Hepatocyte (in vitro differentiated cells): ENCODE data around the gene FAM78A.
"Not testable (repeated sequence)": the region's sequence is repeated elsewhere in the genome, so short reads cannot be mapped to it uniquely, and the experiment has no call there.

Experiments
- EZH2 ChIP-seq: fragments of 200-600 bp; sonication (generic); IDR thresholded peaks from 2 replicates; pipeline ENCODE4 v1.6.1; 2016; ENCODE audit warnings: antibody characterized with exemption, mild to moderate bottlenecking, borderline replicate concordance
- TF ChIP-seq, protein P1 (sequence below): fragments of 200-600 bp; sonication (generic); IDR thresholded peaks from 2 replicates; pipeline ENCODE4 v1.5.1; 2016; ENCODE audit warnings: antibody characterized with exemption, mild to moderate bottlenecking; ENCODE audit not compliant: poor library complexity

DNA sequence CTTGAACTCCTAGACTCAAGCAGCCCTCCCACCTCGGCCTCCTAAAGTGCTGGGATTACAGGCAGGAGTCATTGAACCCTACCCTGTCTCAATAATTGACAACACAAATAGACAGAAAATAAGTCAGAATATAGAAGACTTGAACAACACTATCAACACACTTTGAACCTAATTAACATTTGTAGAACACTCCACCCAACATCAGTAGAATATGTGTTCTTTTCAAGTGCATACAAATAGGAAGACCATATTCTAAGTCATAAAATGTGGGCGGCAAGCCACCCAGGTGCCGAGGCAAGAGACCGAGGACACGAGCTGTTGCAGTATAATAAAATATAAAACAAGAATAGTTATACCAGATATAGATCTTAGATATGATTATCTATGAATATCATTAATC lies 32.0 kb downstream of the FAM78A start:
- TF ChIP-seq, protein P1, sequence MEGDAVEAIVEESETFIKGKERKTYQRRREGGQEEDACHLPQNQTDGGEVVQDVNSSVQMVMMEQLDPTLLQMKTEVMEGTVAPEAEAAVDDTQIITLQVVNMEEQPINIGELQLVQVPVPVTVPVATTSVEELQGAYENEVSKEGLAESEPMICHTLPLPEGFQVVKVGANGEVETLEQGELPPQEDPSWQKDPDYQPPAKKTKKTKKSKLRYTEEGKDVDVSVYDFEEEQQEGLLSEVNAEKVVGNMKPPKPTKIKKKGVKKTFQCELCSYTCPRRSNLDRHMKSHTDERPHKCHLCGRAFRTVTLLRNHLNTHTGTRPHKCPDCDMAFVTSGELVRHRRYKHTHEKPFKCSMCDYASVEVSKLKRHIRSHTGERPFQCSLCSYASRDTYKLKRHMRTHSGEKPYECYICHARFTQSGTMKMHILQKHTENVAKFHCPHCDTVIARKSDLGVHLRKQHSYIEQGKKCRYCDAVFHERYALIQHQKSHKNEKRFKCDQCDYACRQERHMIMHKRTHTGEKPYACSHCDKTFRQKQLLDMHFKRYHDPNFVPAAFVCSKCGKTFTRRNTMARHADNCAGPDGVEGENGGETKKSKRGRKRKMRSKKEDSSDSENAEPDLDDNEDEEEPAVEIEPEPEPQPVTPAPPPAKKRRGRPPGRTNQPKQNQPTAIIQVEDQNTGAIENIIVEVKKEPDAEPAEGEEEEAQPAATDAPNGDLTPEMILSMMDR = not testable (repeated sequence)
- TF ChIP-seq EZH2 = not testable (repeated sequence)
